Measurements from ENCODE around the gene ZRANB3.

The ZRANB3 gene

GRCh38 chr2:135276525-135276924, 254.5 kb downstream of the ZRANB3 start:
- H3K9me3 ChIP-seq (replicated peaks; ENCODE audit: insufficient read depth, low read length): no peaks in the 10 kb centered on the region
- no peaks in the 10 kb centered on the region for H3F3A ChIP-seq (ENCODE audit: insufficient read depth, low read length)
- no peaks in the 10 kb centered on the region for H3K9me2 ChIP-seq (replicated peaks; ENCODE audit: insufficient read depth, low read length)
- no peak overlapping the region for H3K4me2 ChIP-seq (ENCODE audit: low read depth, low read length)
- H4K20me1 ChIP-seq (ENCODE audit: insufficient read depth, low read length): no peaks in the 10 kb centered on the region
- no peaks in the 10 kb centered on the region for H3K27me3 ChIP-seq (replicated peaks; ENCODE audit: insufficient read depth, low read length)
- no peaks in the 10 kb centered on the region for H3K36me3 ChIP-seq (replicated peaks; ENCODE audit: insufficient read depth, low read length)
- no peak for DNase-seq
- H3K4me3 ChIP-seq (ENCODE audit: low read length): no peak overlapping the region
- H2AFZ ChIP-seq (ENCODE audit: low read length): no peak overlapping the region
- no peaks in the 10 kb centered on the region for H3K4me1 ChIP-seq (ENCODE audit: low read length)
- no peak overlapping the region for H3K27ac ChIP-seq (ENCODE audit: low read length)
- no peaks in the 10 kb centered on the region for H3K79me2 ChIP-seq (ENCODE audit: low read length)
- TF ChIP-seq, protein P1, sequence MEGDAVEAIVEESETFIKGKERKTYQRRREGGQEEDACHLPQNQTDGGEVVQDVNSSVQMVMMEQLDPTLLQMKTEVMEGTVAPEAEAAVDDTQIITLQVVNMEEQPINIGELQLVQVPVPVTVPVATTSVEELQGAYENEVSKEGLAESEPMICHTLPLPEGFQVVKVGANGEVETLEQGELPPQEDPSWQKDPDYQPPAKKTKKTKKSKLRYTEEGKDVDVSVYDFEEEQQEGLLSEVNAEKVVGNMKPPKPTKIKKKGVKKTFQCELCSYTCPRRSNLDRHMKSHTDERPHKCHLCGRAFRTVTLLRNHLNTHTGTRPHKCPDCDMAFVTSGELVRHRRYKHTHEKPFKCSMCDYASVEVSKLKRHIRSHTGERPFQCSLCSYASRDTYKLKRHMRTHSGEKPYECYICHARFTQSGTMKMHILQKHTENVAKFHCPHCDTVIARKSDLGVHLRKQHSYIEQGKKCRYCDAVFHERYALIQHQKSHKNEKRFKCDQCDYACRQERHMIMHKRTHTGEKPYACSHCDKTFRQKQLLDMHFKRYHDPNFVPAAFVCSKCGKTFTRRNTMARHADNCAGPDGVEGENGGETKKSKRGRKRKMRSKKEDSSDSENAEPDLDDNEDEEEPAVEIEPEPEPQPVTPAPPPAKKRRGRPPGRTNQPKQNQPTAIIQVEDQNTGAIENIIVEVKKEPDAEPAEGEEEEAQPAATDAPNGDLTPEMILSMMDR (IDR thresholded peaks at IDR 0.05; ENCODE audit: low read length): no peak
- TF ChIP-seq EZH2phosphoT487 (IDR thresholded peaks at IDR 0.05; ENCODE audit: low read length) (no peak), EZH2 (optimal IDR thresholded peaks at IDR 0.05; ENCODE audit: low read depth, low read length) (no peak)
- H3K9ac ChIP-seq (ENCODE audit: low read length): no peak overlapping the region

GRCh38 chr2:135271006-135271405, 260.0 kb downstream of the ZRANB3 start:
- no peak overlapping the region for H3K9ac ChIP-seq (ENCODE audit: low read length)
- H4K20me1 ChIP-seq (ENCODE audit: insufficient read depth, low read length): no peaks in the 10 kb centered on the region
- H3K79me2 ChIP-seq (ENCODE audit: low read length): no peaks in the 10 kb centered on the region
- no peaks in the 10 kb centered on the region for H3K36me3 ChIP-seq (replicated peaks; ENCODE audit: insufficient read depth, low read length)
- TF ChIP-seq, protein P1 (IDR thresholded peaks at IDR 0.05; ENCODE audit: low read length): no peak
- TF ChIP-seq EZH2phosphoT487 (IDR thresholded peaks at IDR 0.05; ENCODE audit: low read length) (no peak), EZH2 (optimal IDR thresholded peaks at IDR 0.05; ENCODE audit: low read depth, low read length) (no peak)
- H3K9me2 ChIP-seq (replicated peaks; ENCODE audit: insufficient read depth, low read length): no peaks in the 10 kb centered on the region
- H3K27me3 ChIP-seq (replicated peaks; ENCODE audit: insufficient read depth, low read length): no peaks in the 10 kb centered on the region
- H3K4me1 ChIP-seq (ENCODE audit: low read length): no peaks in the 10 kb centered on the region
- no peak for DNase-seq
- no peaks in the 10 kb centered on the region for H3F3A ChIP-seq (ENCODE audit: insufficient read depth, low read length)
- H2AFZ ChIP-seq (ENCODE audit: low read length): no peak overlapping the region
- no peaks in the 10 kb centered on the region for H3K9me3 ChIP-seq (replicated peaks; ENCODE audit: insufficient read depth, low read length)
- H3K4me2 ChIP-seq (ENCODE audit: low read depth, low read length): no peak overlapping the region
- H3K27ac ChIP-seq (ENCODE audit: low read length): no peak overlapping the region
- H3K4me3 ChIP-seq (ENCODE audit: low read length): no peak overlapping the region

DNA sequence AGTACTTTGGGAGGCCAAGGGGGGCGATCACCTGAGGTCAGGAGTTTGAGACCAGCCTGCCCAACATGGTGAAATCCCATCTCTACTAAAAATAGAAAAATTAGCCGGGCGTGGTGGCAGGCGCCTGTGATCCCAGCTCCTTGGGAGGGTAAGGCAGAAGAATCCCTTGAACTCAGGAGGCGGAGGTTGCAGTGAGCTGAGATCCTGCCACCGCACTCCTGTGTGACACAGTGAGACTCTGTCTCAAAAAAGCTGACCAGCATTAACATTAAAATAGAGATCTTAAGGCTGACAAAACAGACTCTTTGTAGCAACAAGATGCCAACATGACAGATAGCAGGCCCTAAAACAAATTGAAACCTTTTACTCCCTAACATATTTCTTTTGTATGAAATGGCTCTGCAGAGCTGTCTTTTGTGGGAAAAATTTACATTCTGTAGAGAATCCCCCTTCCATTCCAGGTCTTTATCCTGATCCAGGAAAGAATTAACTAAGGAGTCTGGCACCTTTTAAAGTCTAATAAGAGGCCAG, 265.0 kb downstream of the ZRANB3 start:
- H3K4me2 ChIP-seq (ENCODE audit: low read depth, low read length): no peak overlapping the region
- no peak overlapping the region for H3K27ac ChIP-seq (ENCODE audit: low read length)
- no peaks in the 10 kb centered on the region for H3K4me1 ChIP-seq (ENCODE audit: low read length)
- no peaks in the 10 kb centered on the region for H3K36me3 ChIP-seq (replicated peaks; ENCODE audit: insufficient read depth, low read length)
- no peak overlapping the region for H3K4me3 ChIP-seq (ENCODE audit: low read length)
- no peaks in the 10 kb centered on the region for H3K9me2 ChIP-seq (replicated peaks; ENCODE audit: insufficient read depth, low read length)
- H3F3A ChIP-seq (ENCODE audit: insufficient read depth, low read length): no peaks in the 10 kb centered on the region
- DNase-seq: no peak
- no peaks in the 10 kb centered on the region for H3K79me2 ChIP-seq (ENCODE audit: low read length)
- no peak overlapping the region for H3K9ac ChIP-seq (ENCODE audit: low read length)
- H3K27me3 ChIP-seq (replicated peaks; ENCODE audit: insufficient read depth, low read length): no peaks in the 10 kb centered on the region
- H2AFZ ChIP-seq (ENCODE audit: low read length): no peak overlapping the region
- H4K20me1 ChIP-seq (ENCODE audit: insufficient read depth, low read length): no peaks in the 10 kb centered on the region
- H3K9me3 ChIP-seq (replicated peaks; ENCODE audit: insufficient read depth, low read length): no peaks in the 10 kb centered on the region
- TF ChIP-seq EZH2phosphoT487 (IDR thresholded peaks at IDR 0.05; ENCODE audit: low read length) (no peak), EZH2 (optimal IDR thresholded peaks at IDR 0.05; ENCODE audit: low read depth, low read length) (no peak)
- TF ChIP-seq, protein P1 (IDR thresholded peaks at IDR 0.05; ENCODE audit: low read length): no peak

Data from MM.1S (cell line).